ENCODE data around the gene BRICD5.

DNA sequence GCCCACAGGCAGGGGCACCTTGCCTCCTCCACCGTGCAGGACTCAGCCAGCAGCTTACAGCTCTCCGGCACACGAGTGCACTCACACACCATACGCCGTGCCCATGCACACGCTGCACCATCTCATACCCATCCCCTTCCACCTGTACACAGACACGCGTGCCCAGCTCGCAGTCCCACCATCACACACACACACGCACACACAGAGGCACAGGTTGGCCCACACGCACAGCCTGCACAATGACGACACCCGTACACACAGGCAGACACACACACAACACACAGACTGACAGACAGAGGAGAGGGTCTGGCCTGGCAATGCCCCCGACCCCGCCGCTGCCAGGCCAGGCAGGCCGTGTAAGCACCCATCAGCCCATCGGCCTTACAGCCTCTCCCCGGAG is 26.3 kb downstream of the BRICD5 start:
- TF ChIP-seq, protein P1, sequence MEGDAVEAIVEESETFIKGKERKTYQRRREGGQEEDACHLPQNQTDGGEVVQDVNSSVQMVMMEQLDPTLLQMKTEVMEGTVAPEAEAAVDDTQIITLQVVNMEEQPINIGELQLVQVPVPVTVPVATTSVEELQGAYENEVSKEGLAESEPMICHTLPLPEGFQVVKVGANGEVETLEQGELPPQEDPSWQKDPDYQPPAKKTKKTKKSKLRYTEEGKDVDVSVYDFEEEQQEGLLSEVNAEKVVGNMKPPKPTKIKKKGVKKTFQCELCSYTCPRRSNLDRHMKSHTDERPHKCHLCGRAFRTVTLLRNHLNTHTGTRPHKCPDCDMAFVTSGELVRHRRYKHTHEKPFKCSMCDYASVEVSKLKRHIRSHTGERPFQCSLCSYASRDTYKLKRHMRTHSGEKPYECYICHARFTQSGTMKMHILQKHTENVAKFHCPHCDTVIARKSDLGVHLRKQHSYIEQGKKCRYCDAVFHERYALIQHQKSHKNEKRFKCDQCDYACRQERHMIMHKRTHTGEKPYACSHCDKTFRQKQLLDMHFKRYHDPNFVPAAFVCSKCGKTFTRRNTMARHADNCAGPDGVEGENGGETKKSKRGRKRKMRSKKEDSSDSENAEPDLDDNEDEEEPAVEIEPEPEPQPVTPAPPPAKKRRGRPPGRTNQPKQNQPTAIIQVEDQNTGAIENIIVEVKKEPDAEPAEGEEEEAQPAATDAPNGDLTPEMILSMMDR (conservative IDR thresholded peaks at IDR 0.05 in 1 of 2, IDR thresholded peaks at IDR 0.05 in 1 of 2; ENCODE audit: extremely low read depth in 1 of 2, insufficient read depth in 1 of 2, low read depth in 1 of 2, low read length in 2 of 2): no peak
- TF ChIP-seq EZH2 (IDR thresholded peaks at IDR 0.05; ENCODE audit: borderline replicate concordance, low read length): no peak
